HG03460 (cell line): Measurements from ENCODE around the gene SNCAIP.

Experiments
- ATAC-seq: cut with Tn5 transposase; IDR thresholded peaks from one replicate; pipeline ENCODE4 v1.9.1; 2021; ENCODE audit not compliant: unreplicated experiment

Gene SNCAIP

GRCh38 chr5:122311961-122312590 lies at the start of gene SNCAIP:
Gene SNCAIP, plus strand, starts transcription at chr5:122312237. Its CDS starts 78,898 bp downstream, at chr5:122391135.
- no peak for ATAC-seq

DNA sequence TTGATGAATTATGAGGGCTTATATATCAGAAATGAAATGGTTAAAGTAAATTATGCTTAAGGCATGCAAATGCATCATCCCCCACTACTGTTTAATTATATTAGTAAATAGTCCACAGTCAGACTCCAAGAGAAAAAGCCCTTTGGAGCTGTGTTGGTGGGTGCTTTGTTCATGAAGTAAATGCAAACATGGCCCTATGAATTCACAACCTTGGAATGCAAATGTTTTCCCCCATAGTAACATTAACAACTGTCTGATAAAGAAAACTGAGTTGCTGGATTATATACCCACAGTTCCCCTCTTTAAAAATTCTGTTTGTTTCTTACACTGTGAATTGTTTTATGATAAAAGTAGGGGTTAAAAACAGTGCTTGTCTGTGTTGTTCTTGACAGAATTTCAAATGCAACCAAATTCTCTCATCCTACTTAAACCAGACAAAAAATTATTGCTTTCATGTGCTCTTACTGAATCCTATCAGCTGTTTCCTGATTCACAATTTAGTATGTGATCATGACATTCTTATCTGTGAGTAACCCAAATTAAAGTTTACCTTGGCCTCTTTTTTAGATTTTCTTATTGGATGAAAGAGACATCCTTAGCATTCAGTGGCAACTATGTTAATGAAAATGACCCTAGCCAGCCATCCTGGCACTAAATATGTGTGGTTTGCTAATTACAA lies 48.5 kb upstream of the SNCAIP start:
- no peak for ATAC-seq

- ATAC-seq: no peak
Measured at GRCh38 chr5:122264610-122265009, 47.4 kb upstream of the SNCAIP start.

DNA sequence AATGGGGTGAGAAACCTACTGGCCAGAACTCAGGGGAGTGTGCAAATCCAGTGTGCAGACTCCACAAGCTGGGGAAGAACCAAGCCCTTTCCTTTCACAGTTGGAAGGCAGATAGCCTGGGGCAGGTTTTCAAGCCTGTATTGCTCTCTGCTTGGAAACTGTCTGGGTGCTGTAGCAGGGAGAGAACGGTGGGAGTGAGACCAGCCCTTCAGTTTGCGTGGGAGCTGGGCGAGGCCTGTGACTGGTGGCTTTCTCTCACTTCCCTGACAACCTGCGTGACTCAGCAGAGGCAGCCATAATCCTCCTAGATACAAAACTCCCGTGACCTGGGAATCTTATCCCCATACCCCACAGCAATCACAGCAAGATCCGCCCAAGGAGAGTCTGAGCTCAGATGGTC lies 44.9 kb upstream of the SNCAIP start:
- no peak for ATAC-seq

GRCh38 chr5:122273696-122274095 lies 38.3 kb upstream of the SNCAIP start:
- ATAC-seq: no peak

DNA sequence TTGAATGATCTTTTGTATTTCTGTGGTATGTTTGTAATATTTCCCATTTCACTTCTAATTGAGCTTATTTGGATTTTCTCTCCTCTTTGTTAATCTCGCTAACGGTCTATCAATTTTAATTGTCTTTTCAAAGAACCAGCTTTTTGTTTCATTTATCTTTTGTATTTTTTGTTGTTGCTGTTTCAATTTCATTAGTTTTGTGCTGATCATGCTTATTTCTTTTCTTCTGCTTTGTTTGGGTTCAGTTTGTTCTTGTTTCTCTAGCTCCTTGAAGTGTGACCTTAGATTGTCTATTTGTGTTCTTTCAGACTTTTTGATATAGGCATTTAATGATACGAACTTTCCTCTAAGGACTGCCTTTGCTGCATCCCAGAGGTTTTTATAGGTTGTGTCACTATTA lies 28.4 kb upstream of the SNCAIP start:
- ATAC-seq: no peak

DNA sequence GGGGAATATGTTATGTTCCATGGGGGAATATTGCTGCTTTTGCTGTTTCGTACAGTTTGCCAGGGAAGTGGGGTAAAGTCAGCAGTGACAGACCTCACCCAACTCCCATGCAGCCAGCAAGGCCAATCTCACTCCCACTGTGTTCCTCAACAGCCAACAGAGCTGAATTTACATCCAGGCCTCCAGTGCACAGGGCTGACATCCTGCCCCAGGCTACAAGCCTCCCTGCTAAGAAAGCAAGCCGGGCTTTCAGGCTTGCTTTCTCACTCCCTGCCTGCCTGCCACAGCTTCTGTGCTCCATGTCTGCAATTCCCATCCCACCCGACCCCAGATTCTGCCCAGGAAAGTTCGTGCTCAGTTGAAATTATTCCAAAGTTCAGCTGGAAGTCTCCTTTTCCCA lies 25.5 kb upstream of the SNCAIP start:
- ATAC-seq: no peak

GRCh38 chr5:122287101-122287500 lies 24.9 kb upstream of the SNCAIP start:
- no peak for ATAC-seq

DNA sequence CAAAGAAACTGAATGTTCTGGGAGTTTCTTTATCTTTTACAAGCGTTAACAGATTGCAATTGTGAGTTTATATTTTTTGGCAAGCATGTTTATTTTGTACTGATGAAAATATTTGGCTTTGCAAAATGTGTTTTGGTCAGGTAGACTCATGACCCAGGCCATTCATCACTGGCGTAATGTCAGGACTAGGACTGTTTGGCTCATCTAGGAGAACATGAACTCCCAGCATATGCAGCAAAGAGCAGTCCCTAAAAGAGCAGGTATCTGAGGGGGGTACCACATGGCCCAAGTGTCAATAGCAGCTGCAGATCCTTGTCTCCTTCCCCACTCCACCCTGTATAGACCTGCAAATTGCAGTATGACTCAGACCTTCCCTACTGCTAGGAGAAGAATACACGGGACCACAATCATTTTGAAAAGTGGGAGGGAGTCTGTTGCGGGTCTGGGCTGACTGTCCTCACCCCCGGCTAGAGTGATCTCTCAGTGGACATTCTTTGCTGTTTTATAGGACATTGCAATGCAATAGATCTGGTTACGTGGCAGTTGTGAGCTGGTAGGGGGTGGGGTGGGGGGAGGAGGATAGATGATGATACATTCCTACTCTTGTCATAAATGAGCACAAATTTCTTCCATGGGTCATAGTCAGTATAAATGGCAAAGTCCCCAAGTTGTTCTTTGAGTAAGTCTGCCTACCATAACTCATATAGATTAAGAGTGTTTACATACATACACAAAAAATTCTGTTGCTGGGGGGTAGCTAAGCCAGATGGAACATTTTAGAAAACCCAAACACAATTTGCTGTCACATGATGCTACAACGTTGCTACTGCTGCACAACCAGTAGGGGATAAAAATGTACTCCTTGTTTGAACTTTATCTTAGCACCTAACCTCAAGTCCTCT lies 20.8 kb upstream of the SNCAIP start:
- no peak for ATAC-seq

DNA sequence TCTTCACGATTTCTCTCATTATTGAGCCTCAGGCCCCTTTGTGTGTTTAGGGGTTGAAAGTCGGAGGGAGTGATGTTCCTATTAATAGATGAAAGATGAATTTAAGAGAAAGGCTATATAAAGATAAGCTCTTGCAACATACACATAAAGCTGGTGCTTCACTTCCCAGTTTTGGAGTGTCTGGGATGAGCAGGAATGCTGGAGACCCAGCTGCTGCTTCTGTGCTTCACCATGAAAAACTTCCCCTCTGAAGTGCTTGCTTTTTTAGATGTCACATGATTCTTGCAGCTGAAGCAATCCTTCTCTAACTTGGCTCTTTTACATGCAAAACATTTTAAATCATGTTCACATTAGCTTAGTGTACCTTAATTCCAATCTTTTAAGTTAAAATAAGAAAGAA lies 19.7 kb upstream of the SNCAIP start:
- no peak for ATAC-seq

DNA sequence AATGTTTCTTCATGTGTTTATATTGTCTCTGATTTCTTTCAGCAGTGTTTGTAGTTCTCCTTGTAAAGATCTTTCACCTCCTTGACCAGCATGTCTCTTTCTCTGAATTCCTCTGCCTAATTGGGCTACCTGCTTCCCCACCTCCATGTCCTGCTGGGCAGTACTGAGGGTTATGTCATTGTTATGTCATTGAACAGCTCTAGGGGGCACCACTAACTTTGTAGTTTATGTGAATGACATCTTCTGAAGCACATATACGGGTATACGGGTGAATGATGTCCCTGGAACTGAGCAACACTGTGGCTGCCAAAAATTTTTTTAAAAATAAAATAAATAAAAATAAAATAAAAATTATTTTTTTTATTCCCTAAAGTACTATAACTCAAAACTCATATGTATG lies 16.9 kb upstream of the SNCAIP start:
- no peak for ATAC-seq

GRCh38 chr5:122296871-122297270 lies 15.2 kb upstream of the SNCAIP start:
- ATAC-seq: no peak

GRCh38 chr5:122297587-122298298 lies 14.3 kb upstream of the SNCAIP start:
- ATAC-seq: peak; percentile 77

DNA sequence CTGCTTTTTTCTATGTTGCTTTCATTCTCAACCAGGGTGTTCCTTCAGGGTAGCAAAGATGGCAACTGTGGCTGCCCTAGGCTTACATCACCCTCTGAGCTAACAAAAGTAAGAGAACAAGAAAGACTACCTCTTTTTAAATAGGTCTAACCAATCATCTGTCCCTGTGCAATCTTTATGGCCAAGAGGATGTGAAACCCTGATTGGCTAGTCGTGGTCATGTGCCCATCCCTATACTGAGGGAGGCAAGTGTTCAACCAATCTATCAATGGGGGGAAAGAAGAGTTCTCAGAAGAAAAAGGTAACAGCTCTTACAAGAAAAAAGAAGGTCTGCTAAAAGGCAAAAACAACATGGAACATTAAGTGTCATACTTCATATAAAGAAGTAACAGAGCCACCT lies 11.7 kb upstream of the SNCAIP start:
- no peak for ATAC-seq

- ATAC-seq: no peak
Measured at GRCh38 chr5:122301016-122301415, 11.0 kb upstream of the SNCAIP start.

DNA sequence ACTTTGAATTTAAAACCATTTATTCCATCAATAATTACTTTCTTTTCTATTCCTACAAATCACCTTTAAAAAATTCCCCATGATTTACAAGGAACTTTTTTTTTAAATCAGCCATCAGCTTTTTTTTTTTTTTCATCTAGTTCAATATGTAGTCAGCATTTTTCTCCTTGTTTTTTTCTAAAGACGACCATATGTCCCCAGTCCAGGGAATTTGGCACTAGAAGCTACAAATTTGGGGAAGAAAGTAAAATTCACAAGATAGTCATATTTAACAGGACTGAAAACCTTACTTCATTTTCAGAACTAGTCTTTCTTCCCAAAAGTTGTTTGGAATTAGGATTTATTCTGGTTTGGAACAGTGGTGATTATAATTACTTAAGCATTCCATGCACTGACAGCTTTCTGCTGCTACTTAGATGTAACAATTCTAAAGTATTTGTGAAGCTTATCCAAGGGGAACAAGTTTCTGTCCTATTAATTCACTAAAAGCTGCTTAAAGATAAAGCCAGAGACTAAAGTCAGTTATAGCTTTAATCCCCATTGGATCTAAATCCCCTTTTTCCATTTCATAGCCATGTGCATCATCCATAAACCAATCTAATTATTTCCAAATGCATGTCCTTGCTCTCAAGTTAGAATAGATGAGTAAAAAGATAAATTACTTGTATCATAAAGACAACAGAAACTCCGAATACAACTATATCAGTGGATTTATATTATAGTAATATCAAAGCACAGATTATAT lies 7.4 kb upstream of the SNCAIP start:
- no peak for ATAC-seq

- ATAC-seq: no peak
Measured at GRCh38 chr5:122306461-122306860, 5.6 kb upstream of the SNCAIP start.

DNA sequence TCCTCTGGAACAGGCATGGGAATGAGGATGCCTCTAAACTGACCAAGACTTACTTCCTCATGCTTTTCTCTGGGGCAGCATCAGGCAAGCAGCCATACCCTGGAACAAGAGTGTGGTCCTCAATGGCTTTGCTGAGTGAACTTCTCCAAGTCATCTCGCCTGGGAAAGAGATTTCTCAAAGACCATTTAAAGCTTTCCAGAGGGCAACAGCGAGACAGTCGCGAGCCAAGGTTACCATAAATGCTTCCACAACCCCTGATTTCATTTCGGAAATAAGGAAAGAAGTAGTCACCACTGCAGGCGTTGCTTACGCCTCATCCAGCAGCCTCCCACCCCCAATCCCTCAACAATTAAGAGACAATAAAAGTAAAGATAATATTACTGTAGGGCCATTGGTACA lies 1.1 kb upstream of the SNCAIP start:
- no peak for ATAC-seq

DNA sequence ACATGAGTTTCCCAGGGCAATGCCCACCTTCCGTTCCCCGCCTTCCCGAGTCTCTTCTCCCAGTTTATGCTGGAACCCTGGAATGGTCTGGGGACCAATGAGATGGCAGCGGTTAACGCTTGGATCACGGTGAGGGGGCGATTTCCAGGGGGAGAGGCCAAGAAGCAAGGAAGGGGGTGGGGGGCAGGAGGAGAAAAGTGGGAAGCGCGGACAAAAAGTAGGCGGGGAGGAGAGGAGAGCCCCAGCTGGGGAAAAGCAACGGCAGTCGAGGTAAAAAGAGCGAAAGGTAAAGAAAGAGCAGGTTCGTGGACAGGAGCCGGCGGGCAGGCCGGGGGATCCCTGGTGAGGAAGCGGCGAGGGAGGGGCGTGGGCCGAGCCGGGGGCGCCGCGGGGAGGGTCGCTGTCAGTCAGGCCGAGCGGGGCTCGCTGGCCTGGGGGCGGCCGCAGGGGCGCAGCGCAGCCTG lies 508 bp upstream of the SNCAIP start:
- no peak for ATAC-seq

DNA sequence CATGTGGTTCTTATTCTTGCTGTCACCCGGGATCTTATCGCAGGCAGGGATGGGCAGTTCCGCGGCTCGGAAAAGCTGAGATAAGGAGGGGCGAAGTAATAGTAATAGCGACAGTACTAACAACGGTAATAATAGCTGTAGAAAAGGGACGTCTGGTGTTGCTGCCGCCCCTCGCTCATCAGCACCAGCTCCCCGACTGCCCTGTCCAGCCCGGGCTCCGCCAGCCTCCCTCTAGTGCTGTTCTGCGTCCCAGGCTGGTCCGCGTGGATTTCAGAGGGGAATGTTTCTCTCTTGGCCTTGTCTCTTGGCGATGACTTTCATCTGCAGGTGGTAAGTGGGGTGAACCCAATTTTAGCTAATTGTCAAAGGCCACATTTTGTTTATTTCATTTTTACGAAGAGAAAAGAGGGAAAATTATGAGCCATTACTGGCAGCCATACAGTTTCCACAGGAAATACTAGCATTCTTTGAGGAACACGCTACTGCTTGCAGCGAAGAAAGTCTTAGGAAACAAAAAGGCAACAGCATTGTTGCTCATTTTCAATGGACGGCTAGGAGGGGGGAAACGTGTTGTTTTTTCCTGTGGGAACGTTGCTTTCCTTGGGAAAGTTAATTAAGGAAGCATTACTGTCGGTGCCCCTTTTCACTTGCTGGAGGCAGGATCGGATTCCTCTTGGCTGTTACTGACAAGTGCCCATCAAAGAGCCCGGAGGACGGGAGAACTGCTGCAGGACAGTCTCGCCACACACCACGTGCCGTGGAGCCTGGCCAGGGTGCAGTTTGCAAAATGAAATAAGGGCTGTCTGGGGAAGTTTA lies 762 bp downstream of the SNCAIP start:
- ATAC-seq: no peak
